ENCODE measurements around the gene ZNF536.

The ZNF536 gene

GRCh38 chr19:30371960-30372824, at the start of gene ZNF536:
Gene ZNF536 (plus strand): TSS chr19:30372384. CDS start chr19:30443563, 71,179 bp downstream.
- no peak for DNase-seq (ENCODE audit: extremely low spot score, insufficient read length, low read depth)
- no peak for FAIRE-seq

- FAIRE-seq: no peak
- DNase-seq (ENCODE audit: extremely low spot score, insufficient read length, low read depth): no peak
Measured at GRCh38 chr19:30322641-30323320, 49.4 kb upstream of the ZNF536 start.

- FAIRE-seq: no peak
- no peak for DNase-seq (ENCODE audit: extremely low spot score, insufficient read length, low read depth)
Measured at GRCh38 chr19:30323904-30324303, 48.3 kb upstream of the ZNF536 start.

- DNase-seq (ENCODE audit: extremely low spot score, insufficient read length, low read depth) (no peak), FAIRE-seq (no peak)
Measured at GRCh38 chr19:30324982-30325381, 47.2 kb upstream of the ZNF536 start.

GRCh38 chr19:30325676-30326392, 46.4 kb upstream of the ZNF536 start:
- DNase-seq (ENCODE audit: extremely low spot score, insufficient read length, low read depth) (no peak), FAIRE-seq (no peak)

- FAIRE-seq: no peak
- DNase-seq (ENCODE audit: extremely low spot score, insufficient read length, low read depth): no peak
Measured at GRCh38 chr19:30326393-30326710, 45.8 kb upstream of the ZNF536 start.

GRCh38 chr19:30327331-30327730, 44.9 kb upstream of the ZNF536 start:
- FAIRE-seq (no peak), DNase-seq (ENCODE audit: extremely low spot score, insufficient read length, low read depth) (no peak)

- FAIRE-seq (no peak), DNase-seq (ENCODE audit: extremely low spot score, insufficient read length, low read depth) (no peak)
Measured at GRCh38 chr19:30328096-30328495, 44.1 kb upstream of the ZNF536 start.

GRCh38 chr19:30330266-30330665, 41.9 kb upstream of the ZNF536 start:
- DNase-seq (ENCODE audit: extremely low spot score, insufficient read length, low read depth) (no peak), FAIRE-seq (no peak)

GRCh38 chr19:30332445-30333234, 39.5 kb upstream of the ZNF536 start:
- FAIRE-seq: no peak

GRCh38 chr19:30333291-30334065, 38.7 kb upstream of the ZNF536 start:
- FAIRE-seq (no peak), DNase-seq (ENCODE audit: extremely low spot score, insufficient read length, low read depth) (no peak)

More at GRCh38 chr19:30332445-30333234, 39.5 kb upstream of the ZNF536 start:
- DNase-seq (ENCODE audit: extremely low spot score, insufficient read length, low read depth): no peak

- no peak for DNase-seq (ENCODE audit: extremely low spot score, insufficient read length, low read depth)
- FAIRE-seq: no peak
Measured at GRCh38 chr19:30334841-30335240, 37.3 kb upstream of the ZNF536 start.

- DNase-seq (ENCODE audit: extremely low spot score, insufficient read length, low read depth): no peak
- no peak for FAIRE-seq
Measured at GRCh38 chr19:30335306-30335886, 36.8 kb upstream of the ZNF536 start.

- no peak for FAIRE-seq
- no peak for DNase-seq (ENCODE audit: extremely low spot score, insufficient read length, low read depth)
Measured at GRCh38 chr19:30336290-30336689, 35.9 kb upstream of the ZNF536 start.

GRCh38 chr19:30338041-30338456, 34.1 kb upstream of the ZNF536 start:
- FAIRE-seq (no peak), DNase-seq (ENCODE audit: extremely low spot score, insufficient read length, low read depth) (no peak)

GRCh38 chr19:30338878-30339623, 33.1 kb upstream of the ZNF536 start:
- no peak for DNase-seq (ENCODE audit: extremely low spot score, insufficient read length, low read depth)

GRCh38 chr19:30339624-30340525, 32.3 kb upstream of the ZNF536 start:
- FAIRE-seq (no peak), DNase-seq (ENCODE audit: extremely low spot score, insufficient read length, low read depth) (no peak)

More at GRCh38 chr19:30338878-30339623, 33.1 kb upstream of the ZNF536 start:
- no peak for FAIRE-seq

All from GM18507 (cell line).